ENCODE data around the gene KRCC1. TPM values are rescaled to one million over a fixed set of nuclear protein-coding genes. Genes with fewer than 3 reads are reported as not detected.

Gene KRCC1
- total and polyA plus RNA-seq, 9 of the 15 experiments (the other 6 are each of a cell fraction or from before 2014, with no cell fraction given): 1.9 to 6.0 (median 2.2) TPM

DNA sequence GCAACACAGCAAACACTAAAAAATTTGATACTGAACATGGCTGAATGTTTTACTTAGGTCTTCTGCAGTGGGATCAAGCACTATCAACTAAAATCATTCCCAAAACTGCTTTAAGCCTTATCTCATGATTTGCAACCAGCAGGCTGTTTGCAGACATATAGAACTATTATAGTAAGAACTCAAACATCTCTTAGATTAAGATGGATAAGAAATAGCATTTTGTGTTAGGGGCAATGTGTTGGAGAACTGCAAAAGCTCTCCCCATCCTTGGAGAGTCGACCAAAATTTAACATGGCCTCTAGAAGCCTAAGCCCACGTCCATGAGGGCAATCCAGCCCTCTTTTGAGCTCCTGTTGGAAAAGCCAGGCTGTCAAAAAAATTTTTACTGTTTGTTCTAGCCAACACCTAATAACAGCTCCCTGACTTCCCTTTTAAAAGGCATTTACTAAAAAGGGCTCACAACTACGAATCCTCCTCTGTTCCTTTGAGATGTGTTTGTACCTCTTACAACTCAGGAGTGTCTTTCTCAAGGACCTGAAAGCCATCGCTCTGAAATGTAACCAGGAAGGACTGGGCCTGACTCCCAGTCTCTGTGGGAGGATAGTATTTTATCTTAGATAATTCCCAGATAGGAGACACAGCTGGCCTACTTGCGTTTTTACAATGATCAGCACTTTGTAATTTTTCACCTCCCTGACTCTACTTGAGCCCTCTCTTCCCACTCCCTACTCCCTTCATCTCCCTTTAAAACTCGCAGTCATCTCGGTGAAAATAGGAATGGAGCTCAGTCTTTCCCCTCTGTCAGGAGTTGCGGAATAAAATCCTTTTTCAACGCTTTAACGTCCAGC, 1.4 kb downstream of the KRCC1 start:
- Histone ChIP-seq H3K27ac (ENCODE audit: extremely low read depth, low read depth, low read length) (peak overlapping the region; percentile 95), H2AFZ (ENCODE audit: low read depth, low read length) (peak overlapping the region; percentile 74), H3K9me3 (replicated peaks; ENCODE audit: control insufficient read depth, insufficient read depth, low read depth, low read length) (no peaks in the 10 kb centered on the region), H3K4me2 (ENCODE audit: insufficient read depth, low read length) (peak overlapping the region; percentile 88), H3K9ac (ENCODE audit: insufficient read depth in 1 of 2, low read depth in 2 of 2, low read length in 2 of 2) (peak overlapping the region; percentile 96 to 97), H3K4me1 (replicated peaks in 1 of 2; ENCODE audit: control insufficient read depth in 2 of 2, insufficient read depth in 2 of 2, low read length in 2 of 2) (peaks cover 22 to 37% of the 10 kb centered on the region in 2 experiments), H3K4me3 (peak overlapping the region; percentile 79), H3K27me3 (ENCODE audit: control insufficient read depth in 2 of 2, insufficient read depth in 2 of 2, low read length in 2 of 2) (no peaks in the 10 kb centered on the region), H3K36me3 (ENCODE audit: control insufficient read depth, insufficient read depth, low read length) (no peaks in the 10 kb centered on the region), H4K20me1 (replicated peaks; ENCODE audit: control insufficient read depth, insufficient read depth, low read length) (0 out of 2 replicates have a peak, but pooled peaks cover 7% of the 10 kb centered on the region), H3K9me1 (ENCODE audit: control insufficient read depth, insufficient read depth, low read length) (no peaks in the 10 kb centered on the region), H3K79me2 (ENCODE audit: control insufficient read depth, insufficient read depth, low read length) (peaks cover 33% of the 10 kb centered on the region)
- DNase-seq (ENCODE audit: extremely low read depth in 1 of 4, low spot score in 3 of 4): peak in 1 of 4 experiments; percentile 32
- in situ Hi-C loops (cut with MboI): no loop called here
- no TSS peak for BruUV-seq (replicated peaks)
- ATAC-seq: peak; percentile 5; the same call in 2 of the 3 replicates
- FAIRE-seq: no peak
- WGBS (ENCODE audit: insufficient coverage, low coverage, missing lambda C conversion rate): under 1% methylated on average over 10 of the region's 10 CpGs
- ChIA-PET POLR2A (interaction anchor here (1.0 to 1.7 kb wide), 6 partner anchors 8 to 123 kb away, joined by 3 to 10 read pairs (median 3); partner anchors contain the start of genes RNU2-63P and SMYD1), CTCF (ENCODE audit: low intra/inter-chr PET ratio) (no interaction called here)
- intact Hi-C loops (cut with micrococcal nuclease): no loop called here
- TF ChIP-seq C11orf30 (IDR thresholded peaks at IDR 0.05; ENCODE audit: low read depth) (peak; percentile 87), MAFK (IDR thresholded peaks at IDR 0.05; ENCODE audit: low read length) (peak; percentile 50), MAFG (tag; conservative IDR thresholded peaks at IDR 0.05) (peak; percentile 75), NCOR1 (IDR thresholded peaks at IDR 0.05) (0 out of 2 replicates have a peak, but pooled peaks have one; percentile 5), SMAD3 (CRISPR knock-in tag; conservative IDR thresholded peaks at IDR 0.05) (0 out of 2 replicates have a peak, but pooled peaks have one; percentile 3), L3MBTL2 (IDR thresholded peaks at IDR 0.05) (peak; percentile 39; the same call in 1 of the 2 replicates), CREB1 (IDR thresholded peaks at IDR 0.05) (0 out of 2 replicates have a peak, but pooled peaks have one; percentile 14), CREB1 (CRISPR knock-in tag; IDR thresholded peaks at IDR 0.05) (no peak), RB1 (IDR thresholded peaks at IDR 0.05; ENCODE audit: low read depth) (no peak), FOXK2 (conservative IDR thresholded peaks at IDR 0.05 in 1 of 2, IDR thresholded peaks at IDR 0.05 in 1 of 2; ENCODE audit: low read depth in 2 of 2) (0 out of 4 replicates have a peak, but pooled peaks of 1 of the 2 experiments have one; percentile 39), PHF21A (IDR thresholded peaks at IDR 0.05; ENCODE audit: borderline replicate concordance, low read depth) (no peak)
- TF ChIP-seq, protein P1, sequence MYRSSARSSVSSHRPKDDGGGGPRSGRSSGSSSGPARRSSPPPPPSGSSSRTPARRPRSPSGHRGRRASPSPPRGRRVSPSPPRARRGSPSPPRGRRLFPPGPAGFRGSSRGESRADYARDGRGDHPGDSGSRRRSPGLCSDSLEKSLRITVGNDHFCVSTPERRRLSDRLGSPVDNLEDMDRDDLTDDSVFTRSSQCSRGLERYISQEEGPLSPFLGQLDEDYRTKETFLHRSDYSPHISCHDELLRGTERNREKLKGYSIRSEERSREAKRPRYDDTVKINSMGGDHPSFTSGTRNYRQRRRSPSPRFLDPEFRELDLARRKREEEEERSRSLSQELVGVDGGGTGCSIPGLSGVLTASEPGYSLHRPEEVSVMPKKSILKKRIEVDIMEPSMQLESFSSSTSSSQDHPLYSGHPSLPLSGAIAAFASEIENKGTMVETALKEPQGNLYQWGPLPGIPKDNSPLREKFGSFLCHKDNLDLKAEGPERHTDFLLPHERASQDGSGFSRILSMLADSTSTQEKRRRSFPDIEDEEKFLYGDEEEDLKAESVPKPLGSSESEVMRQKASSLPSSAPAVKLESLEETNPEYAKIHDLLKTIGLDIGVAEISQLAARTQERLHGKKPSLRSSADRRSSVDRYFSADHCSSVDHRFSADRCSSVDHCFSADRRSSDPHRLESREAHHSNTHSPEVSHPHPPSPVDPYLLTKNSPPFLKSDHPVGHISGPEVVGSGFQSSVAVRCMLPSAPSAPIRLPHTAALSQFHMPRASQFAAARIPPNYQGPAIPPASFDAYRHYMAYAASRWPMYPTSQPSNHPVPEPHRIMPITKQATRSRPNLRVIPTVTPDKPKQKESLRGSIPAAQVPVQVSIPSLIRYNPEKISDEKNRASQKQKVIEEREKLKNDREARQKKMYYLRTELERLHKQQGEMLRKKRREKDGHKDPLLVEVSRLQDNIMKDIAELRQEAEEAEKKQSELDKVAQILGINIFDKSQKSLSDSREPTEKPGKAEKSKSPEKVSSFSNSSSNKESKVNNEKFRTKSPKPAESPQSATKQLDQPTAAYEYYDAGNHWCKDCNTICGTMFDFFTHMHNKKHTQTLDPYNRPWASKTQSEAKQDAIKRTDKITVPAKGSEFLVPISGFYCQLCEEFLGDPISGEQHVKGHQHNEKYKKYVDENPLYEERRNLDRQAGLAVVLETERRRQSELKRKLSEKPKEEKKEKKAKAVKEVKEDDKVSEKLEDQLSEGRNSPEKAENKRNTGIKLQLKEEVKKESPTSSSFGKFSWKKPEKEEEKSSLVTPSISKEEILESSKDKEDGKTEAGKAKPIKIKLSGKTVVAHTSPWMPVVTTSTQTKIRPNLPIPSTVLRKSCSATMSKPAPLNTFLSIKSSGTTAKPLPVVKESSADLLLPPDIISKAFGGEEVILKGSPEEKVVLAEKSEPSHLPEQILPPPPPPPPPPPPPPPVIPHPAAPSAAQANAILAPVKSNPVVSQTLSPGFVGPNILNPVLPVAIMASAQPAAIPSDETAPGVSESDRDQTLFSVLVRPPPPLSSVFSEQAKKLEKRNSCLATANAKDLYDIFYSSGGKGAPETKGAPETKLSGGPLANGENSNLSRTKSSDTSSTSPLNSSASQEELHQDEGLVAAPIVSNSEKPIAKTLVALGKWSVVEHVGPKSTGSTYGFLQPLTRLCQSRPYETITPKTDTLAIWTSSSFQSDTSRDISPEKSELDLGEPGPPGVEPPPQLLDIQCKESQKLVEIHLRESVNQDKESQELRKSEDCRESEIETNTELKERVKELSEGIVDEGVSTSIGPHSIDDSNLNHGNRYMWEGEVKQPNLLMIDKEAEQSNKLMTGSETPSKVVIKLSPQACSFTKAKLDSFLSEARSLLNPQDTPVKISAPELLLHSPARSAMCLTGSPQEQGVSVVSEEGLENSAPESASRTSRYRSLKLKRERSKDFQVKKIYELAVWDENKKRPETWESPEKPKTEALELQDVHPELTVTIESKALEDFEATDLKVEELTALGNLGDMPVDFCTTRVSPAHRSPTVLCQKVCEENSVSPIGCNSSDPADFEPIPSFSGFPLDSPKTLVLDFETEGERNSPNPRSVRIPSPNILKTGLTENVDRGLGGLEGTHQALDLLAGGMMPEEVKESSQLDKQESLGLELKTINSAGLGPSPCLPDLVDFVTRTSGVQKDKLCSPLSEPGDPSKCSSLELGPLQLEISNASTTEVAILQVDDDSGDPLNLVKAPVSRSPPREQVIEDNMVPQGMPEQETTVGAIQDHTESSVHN (IDR thresholded peaks at IDR 0.05; ENCODE audit: borderline replicate concordance in 1 of 2, low read depth in 1 of 2): peak in 1 of 2 experiments; percentile 52; a peak in 1 of 4 replicates
